GM11168 (cell line): ENCODE data around the gene KRAS.

Experiments
- in situ Hi-C: fragments of 300-500 bp; cut with MboI; formaldehyde crosslinking; loops from one replicate; pipeline ENCODE4 v1.12.0; 2022; ENCODE audit warnings: low sequenced_read_pairs; ENCODE audit not compliant: unreplicated experiment

KRAS gene

GRCh38 chr12:25256826-25257225, 6.1 kb upstream of the KRAS start:
- in situ Hi-C loops: no loop called here

- in situ Hi-C loops: no loop called here
These were observed 5.3 kb upstream of the KRAS start for GRCh38 chr12:25256005-25256404.

DNA sequence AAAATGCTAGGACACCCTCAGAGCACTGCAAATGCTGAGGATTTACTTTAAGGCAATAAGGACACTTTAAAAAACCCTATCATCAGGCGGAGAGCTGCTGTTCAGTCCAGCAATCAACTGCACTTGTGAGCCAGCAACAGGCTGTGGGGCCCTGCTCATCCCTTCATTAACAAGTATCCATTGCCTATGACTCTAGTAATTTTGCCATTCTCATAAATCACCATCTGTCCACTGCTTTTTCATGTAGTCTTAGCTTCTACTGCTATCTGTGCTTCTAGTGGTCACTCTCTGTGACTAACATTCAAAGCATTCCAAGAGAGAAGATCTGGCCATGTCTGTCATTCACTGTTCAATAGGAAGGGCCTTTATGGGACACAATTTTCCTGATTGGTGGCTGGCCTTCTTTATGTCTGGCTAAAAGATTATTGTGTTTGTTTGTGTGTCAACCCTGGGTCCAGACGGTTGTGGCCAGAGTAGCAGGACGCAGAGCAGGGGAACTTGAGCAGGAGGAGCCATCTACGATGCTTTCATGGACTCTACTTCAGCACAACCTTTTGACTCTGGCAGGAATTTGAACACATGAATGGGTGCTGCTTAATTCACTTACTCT, 3.6 kb upstream of the KRAS start:
- in situ Hi-C loops: no loop called here

DNA sequence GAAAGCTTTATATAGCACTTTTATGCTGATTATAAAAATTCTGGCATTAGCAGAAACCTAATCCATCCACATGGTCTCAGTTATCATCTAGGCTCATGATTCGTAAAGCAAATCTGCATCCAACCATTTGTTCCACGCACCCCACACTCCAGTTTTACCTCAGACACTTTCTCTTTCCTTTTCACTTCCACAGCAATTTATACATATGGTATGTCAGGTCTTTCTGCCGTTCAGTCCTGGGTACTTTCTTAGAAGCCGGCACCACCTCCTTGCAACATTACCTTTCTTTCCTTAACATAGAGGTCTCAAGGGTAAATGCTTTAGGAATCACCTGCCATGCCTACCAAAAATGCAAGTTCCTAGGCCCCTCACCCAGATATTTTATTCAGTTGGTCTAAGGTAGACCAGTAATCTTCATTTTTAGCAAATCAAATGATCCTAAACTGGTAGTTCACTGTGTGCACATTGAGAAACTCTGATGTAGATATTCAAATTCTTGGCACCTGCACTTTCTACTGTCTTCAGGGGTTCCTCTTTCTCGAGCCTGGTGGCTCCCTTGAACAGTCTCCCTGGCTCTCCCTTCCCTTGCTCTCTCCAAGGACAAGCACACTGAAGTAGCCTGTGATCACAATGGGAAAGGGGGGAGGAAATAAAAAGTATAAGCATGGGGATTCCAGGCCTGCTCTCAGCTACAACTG, 2.8 kb upstream of the KRAS start:
- in situ Hi-C loops: no loop called here

DNA sequence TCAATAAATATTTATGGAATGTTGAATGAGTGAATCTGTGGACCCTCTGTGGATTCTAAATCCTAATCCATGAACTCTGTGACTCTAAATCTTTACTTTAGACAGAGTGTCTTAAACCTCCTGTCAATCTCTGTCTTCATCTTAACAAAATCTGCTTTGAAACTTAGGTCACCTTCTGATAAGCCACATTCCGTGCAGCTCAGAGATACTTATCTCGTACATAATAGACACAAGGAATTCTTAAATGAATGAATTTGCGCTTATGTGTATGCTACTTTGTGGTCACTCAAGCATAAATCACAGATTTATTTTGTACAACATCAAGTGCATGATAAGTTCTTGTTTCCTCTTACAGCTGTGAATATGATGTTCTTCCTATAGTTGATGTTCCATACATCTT, 2.2 kb upstream of the KRAS start:
- in situ Hi-C loops: no loop called here

GRCh38 chr12:25251769-25252168, 1.0 kb upstream of the KRAS start:
- in situ Hi-C loops: no loop called here

DNA sequence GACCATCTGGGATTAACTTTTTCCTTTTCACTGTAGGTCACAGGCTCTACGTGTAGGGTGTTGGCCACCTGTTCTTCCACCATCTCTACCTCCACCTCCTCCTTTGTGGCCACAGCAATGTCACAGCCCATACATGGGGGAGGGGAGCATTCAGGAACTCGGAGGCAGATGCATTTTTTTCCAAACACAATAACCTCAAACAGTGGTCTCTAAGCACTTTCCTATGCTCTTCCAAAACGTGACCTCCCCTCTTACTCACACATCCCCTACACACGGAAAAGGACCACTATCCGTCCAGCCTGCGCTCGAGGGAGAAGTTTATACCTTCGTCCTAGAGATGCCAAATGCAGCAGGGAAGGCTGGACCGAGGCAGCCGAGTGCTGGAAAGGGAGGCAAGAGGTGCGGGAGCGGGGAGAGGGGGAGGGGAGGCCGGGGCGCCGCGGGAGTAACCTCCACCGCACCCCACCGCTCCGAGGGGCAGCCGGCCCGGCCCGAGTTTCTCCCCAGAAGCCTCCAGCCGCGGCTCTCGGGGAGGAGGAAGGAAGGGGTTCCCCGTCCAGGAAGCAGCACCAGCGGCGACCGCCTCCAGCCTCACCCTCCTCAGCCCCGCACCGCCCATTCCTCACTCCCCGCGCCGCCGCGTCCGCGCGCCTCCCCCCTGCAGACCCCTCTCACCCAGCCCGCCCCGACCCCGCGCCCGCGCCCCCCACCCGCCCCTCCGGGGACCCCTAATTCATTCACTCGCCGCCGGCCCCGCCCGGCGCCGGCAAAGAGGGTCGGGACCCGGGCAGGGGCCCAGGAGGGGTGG, 594 bp downstream of the KRAS start:
- in situ Hi-C loops: no loop called here

- in situ Hi-C loops: no loop called here
These were observed 2.0 kb downstream of the KRAS start for GRCh38 chr12:25248732-25249131.

DNA sequence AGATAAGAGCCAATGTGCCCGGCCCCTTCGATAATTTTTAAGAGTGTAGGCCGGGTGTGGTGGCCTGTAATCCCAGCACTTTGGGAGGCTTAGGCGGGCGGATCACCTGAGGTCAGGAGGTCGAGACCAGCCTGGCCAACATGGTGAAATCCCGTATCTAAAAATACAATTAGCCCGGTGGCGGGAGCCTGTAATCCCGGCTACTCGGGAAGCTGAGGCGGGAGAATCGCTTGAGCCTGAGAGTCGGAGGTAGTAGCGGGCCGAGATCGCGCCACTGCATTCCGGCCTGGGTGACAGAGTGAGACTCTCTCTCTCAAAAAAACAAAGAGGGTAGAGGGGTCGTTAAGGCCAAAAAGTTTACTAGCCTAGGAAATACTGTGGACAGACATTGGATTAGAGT, 2.6 kb downstream of the KRAS start:
- in situ Hi-C loops: no loop called here

- in situ Hi-C loops: no loop called here
These were observed 5.2 kb downstream of the KRAS start for GRCh38 chr12:25245491-25245890.

- in situ Hi-C loops: no loop called here
These were observed 7.1 kb downstream of the KRAS start for GRCh38 chr12:25243680-25243990.

- in situ Hi-C loops: no loop called here
These were observed 7.6 kb downstream of the KRAS start for GRCh38 chr12:25242981-25243679.

- in situ Hi-C loops: no loop called here
These were observed 9.3 kb downstream of the KRAS start for GRCh38 chr12:25241167-25242020.

DNA sequence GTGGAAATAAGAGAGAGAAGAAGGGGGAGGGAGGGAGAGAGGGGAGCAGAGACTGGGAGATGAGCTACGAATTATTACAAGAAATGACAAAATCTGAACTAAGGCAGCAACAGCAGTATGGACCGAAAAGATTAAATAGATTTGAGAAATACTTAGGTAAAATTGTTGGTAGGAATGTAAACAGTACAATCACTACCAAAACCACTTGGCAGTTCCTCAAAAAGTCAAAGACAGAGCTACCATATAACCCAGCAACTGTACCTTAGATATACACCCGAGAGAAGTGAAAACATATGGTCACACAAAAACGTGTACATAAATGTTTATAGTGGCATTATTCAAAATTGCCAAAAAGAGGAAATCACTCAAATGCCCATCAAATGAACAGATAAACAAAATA, 14.1 kb downstream of the KRAS start:
- in situ Hi-C loops: no loop called here

DNA sequence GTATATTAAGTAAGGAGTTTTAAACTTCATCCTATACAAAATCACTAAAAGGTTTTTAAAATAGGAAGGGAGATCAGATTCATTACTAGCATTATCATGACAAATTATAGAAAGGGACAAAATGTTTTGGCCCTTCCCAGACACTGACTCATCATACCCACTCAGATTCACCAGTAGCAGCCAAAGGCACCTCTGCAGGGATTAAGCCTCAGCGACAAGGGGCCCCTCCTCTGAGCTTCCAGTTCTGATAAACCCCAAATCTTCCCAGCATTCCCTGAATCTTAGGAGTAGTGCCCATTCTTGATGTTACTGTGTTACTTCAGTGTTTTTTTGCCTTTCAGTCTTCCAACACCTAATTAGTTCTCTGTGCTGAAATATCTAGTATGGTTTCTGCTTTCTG, 14.5 kb downstream of the KRAS start:
- in situ Hi-C loops: no loop called here

- in situ Hi-C loops: no loop called here
These were observed 37.4 kb downstream of the KRAS start for GRCh38 chr12:25213338-25213737.

DNA sequence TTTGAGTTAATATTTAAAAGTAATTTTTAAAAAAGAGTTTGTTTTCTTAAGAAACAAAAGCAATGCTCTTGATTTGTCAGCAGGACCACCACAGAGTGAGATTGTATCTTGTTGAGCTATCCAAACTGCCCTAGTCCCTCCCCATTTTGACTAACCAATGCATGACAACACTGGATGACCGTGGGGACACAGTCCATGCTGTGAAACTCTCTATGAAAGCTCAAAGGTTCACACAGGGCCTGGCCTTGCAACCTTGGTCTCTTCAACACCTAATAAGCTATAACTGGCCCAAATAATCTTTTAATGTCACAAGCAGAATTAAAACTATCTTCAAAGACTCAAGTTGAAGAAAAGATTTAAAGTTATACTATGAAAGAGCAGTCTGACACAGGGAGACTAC, 42.2 kb downstream of the KRAS start:
- in situ Hi-C loops: no loop called here

GRCh38 chr12:25207846-25208245, 42.9 kb downstream of the KRAS start:
- in situ Hi-C loops: no loop called here

- in situ Hi-C loops: no loop called here
These were observed 43.3 kb downstream of the KRAS start for GRCh38 chr12:25207411-25207810.

- in situ Hi-C loops: no loop called here
These were observed 48.6 kb downstream of the KRAS start for GRCh38 chr12:25202137-25202536.
